LNCAP (cell line): ENCODE results near the gene PTPRN2.

Experiments
- CTCF ChIP-seq: fragments of 450-650 bp; IDR thresholded peaks from 2 replicates; pipeline ENCODE4 v1.5.1; 2017; ENCODE audit warnings: mild to moderate bottlenecking

Gene PTPRN2

GRCh38 chr7:157863176-157863575 lies 724.4 kb downstream of the PTPRN2 start:
- TF ChIP-seq CTCF = no peak

- TF ChIP-seq CTCF = no peak
Observed at GRCh38 chr7:157862731-157863130, 724.9 kb downstream of the PTPRN2 start.

- no peak for TF ChIP-seq CTCF
Observed at GRCh38 chr7:157861551-157861950, 726.1 kb downstream of the PTPRN2 start.

GRCh38 chr7:157861031-157861491 lies 726.6 kb downstream of the PTPRN2 start:
- no peak for TF ChIP-seq CTCF

GRCh38 chr7:157860406-157860805 lies 727.2 kb downstream of the PTPRN2 start:
- no peak for TF ChIP-seq CTCF

GRCh38 chr7:157859915-157860314 lies 727.7 kb downstream of the PTPRN2 start:
- no peak for TF ChIP-seq CTCF

- TF ChIP-seq CTCF = no peak
Observed at GRCh38 chr7:157857578-157858075, 730.0 kb downstream of the PTPRN2 start.

- no peak for TF ChIP-seq CTCF
Observed at GRCh38 chr7:157856873-157857577, 730.6 kb downstream of the PTPRN2 start.
